ENCODE measurements around the gene TENM4. TPM values are rescaled to one million over a fixed set of nuclear protein-coding genes. Genes with fewer than 3 reads are reported as not detected.

Gene TENM4
- total and polyA plus RNA-seq, 2 of the 13 experiments (the other 11 are each of a cell fraction or from before 2014, with no cell fraction given) = not detected

DNA sequence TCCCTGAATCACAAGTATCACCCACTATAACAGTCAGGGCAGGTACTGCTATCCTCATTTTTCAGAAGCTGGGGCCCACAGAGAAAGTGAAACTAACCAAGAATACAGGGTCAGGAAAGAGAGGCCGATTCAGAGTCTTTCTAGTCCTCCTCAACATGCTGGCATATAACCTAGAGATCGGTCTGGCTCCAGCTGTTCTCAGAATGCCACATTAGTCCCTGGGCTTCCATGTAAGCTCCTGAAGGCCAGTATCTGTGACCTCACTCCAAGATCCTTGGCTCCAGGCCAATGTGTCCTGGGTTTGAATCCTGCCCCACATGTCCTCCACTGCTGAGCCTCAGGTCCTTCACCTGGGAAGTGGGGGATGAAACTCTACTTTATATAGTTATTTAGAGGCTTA, 50.4 kb downstream of the TENM4 start:
- DNase-seq (ENCODE audit: low spot score) (no peak), ATAC-seq (no peak), FAIRE-seq (no peak)
- Histone ChIP-seq H3K9me3 (ENCODE audit: low read length) (no peaks in the 10 kb centered on the region), H4K20me1 (ENCODE audit: insufficient read depth, low read length) (no peaks in the 10 kb centered on the region), H3K79me2 (ENCODE audit: insufficient read depth, low read length) (no peaks in the 10 kb centered on the region), H3K36me3 (replicated peaks in 1 of 2; ENCODE audit: control insufficient read depth in 1 of 2, insufficient read depth in 2 of 2, low read length in 2 of 2) (no peaks in the 10 kb centered on the region), H2AFZ (ENCODE audit: low read length) (no peak overlapping the region), H3K9ac (ENCODE audit: insufficient read depth, low read depth, low read length) (no peak overlapping the region), H3K4me2 (ENCODE audit: low read depth, low read length) (no peak overlapping the region; the same call in 1 of the 2 replicates), H3K4me1 (ENCODE audit: insufficient read depth, low read length) (no peaks in the 10 kb centered on the region), H3K27ac (ENCODE audit: extremely low read length, insufficient read depth, low read length) (no peak overlapping the region), H3K27me3 (ENCODE audit: control insufficient read depth in 1 of 2, insufficient read depth in 2 of 2, low read length in 2 of 2) (no peaks in the 10 kb centered on the region), H3K4me3 (replicated peaks in 1 of 3; ENCODE audit: insufficient read depth in 1 of 3, low read depth in 2 of 3, low read length in 3 of 3) (no peak overlapping the region)
- in situ Hi-C loops (cut with HindIII; ENCODE audit: extremely low pct_ligation_motif_present, low pct_unique_long_range_greater_than_20kb) = no loop called here
- BruUV-seq (replicated peaks) = no TSS peak
- POLR2A ChIA-PET = no interaction called here
- WGBS (ENCODE audit: low lambda C conversion rate) = 35% methylated on average over 2 of the region's 2 CpGs
- intact Hi-C loops (cut with micrococcal nuclease; ENCODE audit: unreplicated experiment) = no loop called here
- CTCF ChIA-PET (ENCODE audit: low intra/inter-chr PET ratio, low total read pairs) = no interaction called here
- TF ChIP-seq, protein P1, sequence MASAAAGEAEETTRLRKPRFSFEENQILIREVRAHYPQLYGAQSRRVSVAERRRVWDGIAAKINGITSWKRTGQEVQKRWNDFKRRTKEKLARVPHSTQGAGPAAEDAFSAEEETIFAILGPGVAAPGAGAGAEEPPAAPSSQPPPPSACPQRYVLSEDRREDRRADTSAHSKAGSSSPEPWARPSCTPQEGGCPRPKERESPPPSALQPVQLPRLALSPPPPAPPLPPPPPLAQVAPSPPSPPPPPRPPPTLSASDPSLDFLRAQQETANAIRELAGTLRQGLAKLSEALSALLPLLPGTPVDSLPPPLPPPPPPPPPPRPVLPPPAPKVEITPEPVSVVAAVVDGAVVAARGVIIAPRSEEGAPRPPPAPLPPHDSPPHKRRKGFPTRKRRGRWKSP (CRISPR knock-in tag; IDR thresholded peaks at IDR 0.05) = no peak
- TF ChIP-seq FOXJ3 (CRISPR knock-in tag; IDR thresholded peaks at IDR 0.05; ENCODE audit: borderline replicate concordance) (no peak), BCL6 (CRISPR knock-in tag; IDR thresholded peaks at IDR 0.05) (no peak), ZNF768 (CRISPR knock-in tag; IDR thresholded peaks at IDR 0.05) (no peak), MBD4 (IDR thresholded peaks at IDR 0.05; ENCODE audit: borderline replicate concordance, low read length) (no peak), YEATS2 (CRISPR knock-in tag; IDR thresholded peaks at IDR 0.05; ENCODE audit: borderline replicate concordance) (no peak), HMGA1 (CRISPR knock-in tag; conservative IDR thresholded peaks at IDR 0.05) (no peak)
- TF ChIP-seq, protein P2, sequence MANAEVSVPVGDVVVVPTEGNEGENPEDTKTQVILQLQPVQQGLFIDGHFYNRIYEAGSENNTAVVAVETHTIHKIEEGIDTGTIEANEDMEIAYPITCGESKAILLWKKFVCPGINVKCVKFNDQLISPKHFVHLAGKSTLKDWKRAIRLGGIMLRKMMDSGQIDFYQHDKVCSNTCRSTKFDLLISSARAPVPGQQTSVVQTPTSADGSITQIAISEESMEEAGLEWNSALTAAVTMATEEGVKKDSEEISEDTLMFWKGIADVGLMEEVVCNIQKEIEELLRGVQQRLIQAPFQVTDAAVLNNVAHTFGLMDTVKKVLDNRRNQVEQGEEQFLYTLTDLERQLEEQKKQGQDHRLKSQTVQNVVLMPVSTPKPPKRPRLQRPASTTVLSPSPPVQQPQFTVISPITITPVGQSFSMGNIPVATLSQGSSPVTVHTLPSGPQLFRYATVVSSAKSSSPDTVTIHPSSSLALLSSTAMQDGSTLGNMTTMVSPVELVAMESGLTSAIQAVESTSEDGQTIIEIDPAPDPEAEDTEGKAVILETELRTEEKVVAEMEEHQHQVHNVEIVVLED (CRISPR knock-in tag; IDR thresholded peaks at IDR 0.05; ENCODE audit: borderline replicate concordance) = no peak
- TF ChIP-seq, protein P3, sequence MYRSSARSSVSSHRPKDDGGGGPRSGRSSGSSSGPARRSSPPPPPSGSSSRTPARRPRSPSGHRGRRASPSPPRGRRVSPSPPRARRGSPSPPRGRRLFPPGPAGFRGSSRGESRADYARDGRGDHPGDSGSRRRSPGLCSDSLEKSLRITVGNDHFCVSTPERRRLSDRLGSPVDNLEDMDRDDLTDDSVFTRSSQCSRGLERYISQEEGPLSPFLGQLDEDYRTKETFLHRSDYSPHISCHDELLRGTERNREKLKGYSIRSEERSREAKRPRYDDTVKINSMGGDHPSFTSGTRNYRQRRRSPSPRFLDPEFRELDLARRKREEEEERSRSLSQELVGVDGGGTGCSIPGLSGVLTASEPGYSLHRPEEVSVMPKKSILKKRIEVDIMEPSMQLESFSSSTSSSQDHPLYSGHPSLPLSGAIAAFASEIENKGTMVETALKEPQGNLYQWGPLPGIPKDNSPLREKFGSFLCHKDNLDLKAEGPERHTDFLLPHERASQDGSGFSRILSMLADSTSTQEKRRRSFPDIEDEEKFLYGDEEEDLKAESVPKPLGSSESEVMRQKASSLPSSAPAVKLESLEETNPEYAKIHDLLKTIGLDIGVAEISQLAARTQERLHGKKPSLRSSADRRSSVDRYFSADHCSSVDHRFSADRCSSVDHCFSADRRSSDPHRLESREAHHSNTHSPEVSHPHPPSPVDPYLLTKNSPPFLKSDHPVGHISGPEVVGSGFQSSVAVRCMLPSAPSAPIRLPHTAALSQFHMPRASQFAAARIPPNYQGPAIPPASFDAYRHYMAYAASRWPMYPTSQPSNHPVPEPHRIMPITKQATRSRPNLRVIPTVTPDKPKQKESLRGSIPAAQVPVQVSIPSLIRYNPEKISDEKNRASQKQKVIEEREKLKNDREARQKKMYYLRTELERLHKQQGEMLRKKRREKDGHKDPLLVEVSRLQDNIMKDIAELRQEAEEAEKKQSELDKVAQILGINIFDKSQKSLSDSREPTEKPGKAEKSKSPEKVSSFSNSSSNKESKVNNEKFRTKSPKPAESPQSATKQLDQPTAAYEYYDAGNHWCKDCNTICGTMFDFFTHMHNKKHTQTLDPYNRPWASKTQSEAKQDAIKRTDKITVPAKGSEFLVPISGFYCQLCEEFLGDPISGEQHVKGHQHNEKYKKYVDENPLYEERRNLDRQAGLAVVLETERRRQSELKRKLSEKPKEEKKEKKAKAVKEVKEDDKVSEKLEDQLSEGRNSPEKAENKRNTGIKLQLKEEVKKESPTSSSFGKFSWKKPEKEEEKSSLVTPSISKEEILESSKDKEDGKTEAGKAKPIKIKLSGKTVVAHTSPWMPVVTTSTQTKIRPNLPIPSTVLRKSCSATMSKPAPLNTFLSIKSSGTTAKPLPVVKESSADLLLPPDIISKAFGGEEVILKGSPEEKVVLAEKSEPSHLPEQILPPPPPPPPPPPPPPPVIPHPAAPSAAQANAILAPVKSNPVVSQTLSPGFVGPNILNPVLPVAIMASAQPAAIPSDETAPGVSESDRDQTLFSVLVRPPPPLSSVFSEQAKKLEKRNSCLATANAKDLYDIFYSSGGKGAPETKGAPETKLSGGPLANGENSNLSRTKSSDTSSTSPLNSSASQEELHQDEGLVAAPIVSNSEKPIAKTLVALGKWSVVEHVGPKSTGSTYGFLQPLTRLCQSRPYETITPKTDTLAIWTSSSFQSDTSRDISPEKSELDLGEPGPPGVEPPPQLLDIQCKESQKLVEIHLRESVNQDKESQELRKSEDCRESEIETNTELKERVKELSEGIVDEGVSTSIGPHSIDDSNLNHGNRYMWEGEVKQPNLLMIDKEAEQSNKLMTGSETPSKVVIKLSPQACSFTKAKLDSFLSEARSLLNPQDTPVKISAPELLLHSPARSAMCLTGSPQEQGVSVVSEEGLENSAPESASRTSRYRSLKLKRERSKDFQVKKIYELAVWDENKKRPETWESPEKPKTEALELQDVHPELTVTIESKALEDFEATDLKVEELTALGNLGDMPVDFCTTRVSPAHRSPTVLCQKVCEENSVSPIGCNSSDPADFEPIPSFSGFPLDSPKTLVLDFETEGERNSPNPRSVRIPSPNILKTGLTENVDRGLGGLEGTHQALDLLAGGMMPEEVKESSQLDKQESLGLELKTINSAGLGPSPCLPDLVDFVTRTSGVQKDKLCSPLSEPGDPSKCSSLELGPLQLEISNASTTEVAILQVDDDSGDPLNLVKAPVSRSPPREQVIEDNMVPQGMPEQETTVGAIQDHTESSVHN (CRISPR knock-in tag; IDR thresholded peaks at IDR 0.05) = no peak

All from HepG2 (cell line).